Cardiac muscle cell (in vitro differentiated cells and primary cell): Measurements from ENCODE around the gene RPGR. TPM values are rescaled to one million over a fixed set of nuclear protein-coding genes. Genes with fewer than 3 reads are reported as not detected.

Experiments
- DNase-seq, 2 donors: peaks; one replicate each; pipeline versions ENCODE4 v3.0.0 to v3.0.0-alpha.2; 2010 to 2017; ENCODE audit warnings: low read depth in 1 of 2, low spot score in 1 of 2
- H3K27ac ChIP-seq: fragments of 200-600 bp; sonication (generic); 2 replicates; pipeline ENCODE4 v1.5.1; 2016
- H3K27me3 ChIP-seq: fragments of 200-600 bp; sonication (generic); 2 replicates; pipeline ENCODE4 v1.6.0; 2016; ENCODE audit warnings: control low read depth
- H3K36me3 ChIP-seq: fragments of 200-600 bp; sonication (generic); 2 replicates; pipeline ENCODE4 v1.5.1; 2016; ENCODE audit warnings: control low read depth
- H3K4me1 ChIP-seq: fragments of 200-600 bp; sonication (generic); 2 replicates; pipeline ENCODE4 v1.8.1; 2017; ENCODE audit warnings: low read depth, mild to moderate bottlenecking, mixed run types
- H3K4me3 ChIP-seq: fragments of 200-600 bp; sonication (generic); 2 replicates; pipeline ENCODE4 v1.5.1; 2016; ENCODE audit warnings: mild to moderate bottlenecking
- H3K9me3 ChIP-seq: fragments of 200-600 bp; sonication (generic); 2 replicates; pipeline ENCODE4 v1.5.1; 2017; ENCODE audit warnings: low read depth, mild to moderate bottlenecking, control low read depth
- polyA plus RNA-seq: library from polyadenylated mRNA; unstranded; fragments of >200 nt; fragmentation: Nextera tagmentation; extraction: Ambion mirVana; gene quantifications from 2 replicates; pipeline ENCODE4 v1.2.1, GENCODE V29; 2016
- total RNA-seq: library from RNA; depleted of rRNA; stranded (reverse); fragments of >200 nt; gene quantifications from 2 replicates; pipeline ENCODE4 v1.2.3, GENCODE V29; 2016
- TF ChIP-seq, protein P1 (sequence below): IDR thresholded peaks from 2 replicates; pipeline ENCODE4 v1.5.1; 2012; ENCODE audit warnings: low read depth, mild to moderate bottlenecking, low read length

The RPGR gene
- total and polyA plus RNA-seq, 2 experiments from 2014 or later = 6.3 to 6.5 TPM

DNA sequence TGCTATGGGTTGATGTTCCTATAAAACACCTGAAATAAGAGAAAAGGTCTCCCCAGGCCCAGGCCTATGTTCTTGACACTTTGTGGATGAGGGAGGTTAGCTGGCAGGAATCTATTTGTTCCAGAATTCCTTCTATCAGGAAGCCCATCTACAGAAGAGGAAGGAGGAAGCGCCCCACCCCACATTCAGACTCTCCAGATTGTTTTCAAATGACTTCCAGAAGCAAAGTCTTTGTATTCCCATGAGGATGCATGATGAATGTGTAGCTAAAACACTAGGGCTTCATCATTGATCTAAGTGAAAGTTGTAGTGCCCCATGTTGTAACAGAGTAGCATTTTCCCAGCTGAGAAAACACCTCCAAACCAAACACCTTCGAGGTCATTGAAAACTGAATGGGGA lies 41.5 kb upstream of the RPGR start:
- no peaks in the 10 kb centered on the region for H3K9me3 ChIP-seq
- no peak for DNase-seq
- H3K27ac ChIP-seq = no peak overlapping the region
- no peaks in the 10 kb centered on the region for H3K36me3 ChIP-seq
- H3K4me1 ChIP-seq = no peaks in the 10 kb centered on the region
- TF ChIP-seq, protein P1, sequence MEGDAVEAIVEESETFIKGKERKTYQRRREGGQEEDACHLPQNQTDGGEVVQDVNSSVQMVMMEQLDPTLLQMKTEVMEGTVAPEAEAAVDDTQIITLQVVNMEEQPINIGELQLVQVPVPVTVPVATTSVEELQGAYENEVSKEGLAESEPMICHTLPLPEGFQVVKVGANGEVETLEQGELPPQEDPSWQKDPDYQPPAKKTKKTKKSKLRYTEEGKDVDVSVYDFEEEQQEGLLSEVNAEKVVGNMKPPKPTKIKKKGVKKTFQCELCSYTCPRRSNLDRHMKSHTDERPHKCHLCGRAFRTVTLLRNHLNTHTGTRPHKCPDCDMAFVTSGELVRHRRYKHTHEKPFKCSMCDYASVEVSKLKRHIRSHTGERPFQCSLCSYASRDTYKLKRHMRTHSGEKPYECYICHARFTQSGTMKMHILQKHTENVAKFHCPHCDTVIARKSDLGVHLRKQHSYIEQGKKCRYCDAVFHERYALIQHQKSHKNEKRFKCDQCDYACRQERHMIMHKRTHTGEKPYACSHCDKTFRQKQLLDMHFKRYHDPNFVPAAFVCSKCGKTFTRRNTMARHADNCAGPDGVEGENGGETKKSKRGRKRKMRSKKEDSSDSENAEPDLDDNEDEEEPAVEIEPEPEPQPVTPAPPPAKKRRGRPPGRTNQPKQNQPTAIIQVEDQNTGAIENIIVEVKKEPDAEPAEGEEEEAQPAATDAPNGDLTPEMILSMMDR = no peak
- H3K4me3 ChIP-seq = no peak overlapping the region
- H3K27me3 ChIP-seq = no peaks in the 10 kb centered on the region

DNA sequence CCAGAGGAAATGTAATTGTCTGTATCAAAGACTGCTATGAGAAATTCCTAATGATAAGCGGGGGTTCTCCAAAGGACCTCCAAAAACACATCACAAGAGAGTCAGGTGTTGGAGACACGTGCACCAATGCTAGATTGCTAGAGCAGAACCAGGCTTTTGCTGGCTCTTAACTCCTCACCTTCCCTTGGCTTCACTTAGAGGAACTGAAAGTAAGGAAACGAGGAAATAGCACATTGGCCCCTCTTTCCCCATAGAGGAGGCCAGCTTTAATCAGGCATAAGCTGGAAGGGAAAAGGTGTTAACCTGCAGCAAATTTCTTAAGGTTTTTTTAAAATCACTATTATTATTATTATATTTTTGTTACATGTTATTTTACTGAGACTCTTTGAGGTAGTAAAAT lies 38.6 kb upstream of the RPGR start:
- TF ChIP-seq, protein P1 = no peak
- Histone ChIP-seq H3K27me3 (no peaks in the 10 kb centered on the region), H3K9me3 (no peaks in the 10 kb centered on the region), H3K4me3 (no peak overlapping the region), H3K4me1 (no peaks in the 10 kb centered on the region), H3K27ac (no peak overlapping the region), H3K36me3 (no peaks in the 10 kb centered on the region)
- no peak for DNase-seq

DNA sequence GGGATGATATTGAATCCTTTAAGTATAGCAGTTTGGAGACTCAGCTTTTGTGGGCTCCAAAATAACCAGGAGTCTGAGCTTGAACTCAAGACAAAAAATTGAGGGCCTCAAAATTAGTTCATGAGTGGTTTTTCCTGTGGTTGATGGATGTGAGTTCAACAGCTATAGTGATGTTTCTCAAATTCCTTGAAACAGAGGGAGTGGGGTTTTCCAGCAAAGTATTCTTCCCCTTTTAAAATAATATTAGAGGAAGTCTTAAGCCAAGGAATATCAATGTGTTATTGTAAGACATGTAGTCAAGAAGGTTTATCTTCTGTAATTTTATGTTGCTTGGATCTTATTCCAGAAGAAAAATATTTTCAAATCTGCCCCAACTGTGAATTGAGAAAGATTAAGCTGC lies 35.7 kb upstream of the RPGR start:
- H3K4me1 ChIP-seq = no peaks in the 10 kb centered on the region
- H3K27me3 ChIP-seq = no peaks in the 10 kb centered on the region
- no peak for DNase-seq
- no peak overlapping the region for H3K27ac ChIP-seq
- no peak overlapping the region for H3K4me3 ChIP-seq
- TF ChIP-seq, protein P1 = no peak
- no peaks in the 10 kb centered on the region for H3K9me3 ChIP-seq
- no peaks in the 10 kb centered on the region for H3K36me3 ChIP-seq

DNA sequence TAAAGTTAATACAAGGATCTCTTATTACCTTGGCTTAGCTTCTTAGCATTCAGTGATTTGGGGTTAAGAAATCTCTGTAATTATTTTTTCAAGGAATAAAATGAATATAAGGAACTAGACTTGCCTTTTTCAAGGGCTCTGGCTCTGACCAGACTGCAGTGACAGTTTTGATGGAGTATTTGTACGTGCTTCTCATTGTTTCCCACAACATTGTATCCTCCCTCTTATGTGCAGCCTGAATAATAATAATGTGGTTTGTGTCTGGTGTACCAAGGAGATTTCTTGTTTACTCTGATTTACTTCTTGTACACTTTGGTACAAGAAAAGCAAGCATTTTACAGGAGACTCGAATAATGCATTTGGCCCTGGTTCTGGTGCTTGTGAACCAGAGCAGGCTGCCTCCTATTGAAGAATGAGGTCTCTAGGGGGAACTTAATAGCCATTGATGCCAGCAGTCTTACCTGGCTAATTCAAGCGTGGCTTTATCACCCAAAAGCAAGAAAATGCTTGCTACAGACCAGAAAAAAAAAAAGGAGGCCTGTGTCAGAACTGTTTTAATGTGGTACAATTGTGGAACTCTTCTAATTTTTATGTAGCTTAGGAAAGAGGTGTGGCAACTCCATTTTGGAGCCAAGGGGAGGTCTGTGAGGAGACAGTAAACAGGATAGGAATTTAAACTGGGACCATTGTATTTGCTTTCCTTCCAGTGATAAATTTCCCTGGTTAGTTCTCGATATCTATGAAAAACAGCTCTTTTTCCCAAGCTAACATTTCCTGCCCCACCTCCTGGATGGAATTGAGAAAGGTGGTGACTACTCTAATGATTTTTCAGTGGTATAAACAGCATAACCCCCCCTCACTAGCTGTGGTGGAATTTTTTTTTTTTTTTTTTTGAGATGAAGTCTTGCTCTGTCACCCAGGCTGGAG lies 30.7 kb upstream of the RPGR start:
- Histone ChIP-seq H3K36me3 (no peaks in the 10 kb centered on the region), H3K27me3 (no peaks in the 10 kb centered on the region), H3K27ac (no peak overlapping the region), H3K4me3 (no peak overlapping the region), H3K9me3 (no peaks in the 10 kb centered on the region), H3K4me1 (no peaks in the 10 kb centered on the region)
- TF ChIP-seq, protein P1 = no peak
- DNase-seq = peak in 1 of 2 donors; percentile 10

DNA sequence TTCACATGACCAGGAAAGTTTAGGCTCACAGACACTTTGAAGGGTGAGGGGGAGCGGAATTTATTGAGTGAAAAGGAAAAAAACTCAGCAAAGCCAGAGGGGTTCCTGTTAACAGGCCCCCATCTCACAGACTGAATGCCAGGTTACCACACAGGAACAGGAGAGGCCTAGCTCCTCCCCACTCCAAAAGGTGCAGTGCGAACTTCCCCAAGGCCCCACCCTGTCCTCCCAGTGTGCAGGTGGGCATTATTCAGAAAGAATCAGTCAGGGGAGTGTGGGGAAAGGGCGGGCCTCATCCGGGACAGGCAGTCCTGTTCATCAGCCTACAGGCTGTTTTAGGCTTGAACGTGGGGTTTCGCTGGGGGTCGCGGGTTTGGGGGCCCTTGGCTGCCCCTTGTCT lies 29.1 kb upstream of the RPGR start:
- Histone ChIP-seq H3K4me1 (no peaks in the 10 kb centered on the region), H3K27ac (no peak overlapping the region), H3K27me3 (no peaks in the 10 kb centered on the region), H3K36me3 (no peaks in the 10 kb centered on the region), H3K4me3 (no peak overlapping the region), H3K9me3 (no peaks in the 10 kb centered on the region)
- no peak for DNase-seq
- TF ChIP-seq, protein P1 = no peak
